SU-DHL-6 (cell line): ENCODE results near the gene SLC8A1.

Experiments used
- H2AFZ ChIP-seq: fragments of 200-600 bp; sonication (generic); 2 replicates; pipeline ENCODE4 v1.6.1; 2014; ENCODE audit warnings: low read depth, mild to moderate bottlenecking, moderate library complexity, mixed read lengths, antibody characterized with exemption, low read length; ENCODE audit not compliant: severe bottlenecking
- H3F3A ChIP-seq: fragments of 200-600 bp; shearing (Covaris generic); 2 replicates; pipeline ENCODE4 v1.6.0; 2016; ENCODE audit warnings: antibody characterized with exemption, mild to moderate bottlenecking; ENCODE audit not compliant: insufficient read depth
- H3K27ac ChIP-seq: fragments of 200-600 bp; sonication (generic); 2 replicates; pipeline ENCODE4 v1.5.1; 2016; ENCODE audit warnings: low read depth, mild to moderate bottlenecking, low read length, moderate library complexity, mixed read lengths
- H3K27me3 ChIP-seq: fragments of 200-600 bp; sonication (generic), shearing (Covaris generic); 2 replicates; pipeline ENCODE4 v1.6.0; 2014; ENCODE audit warnings: mild to moderate bottlenecking, low read length
- H3K36me3 ChIP-seq: fragments of 200-600 bp; sonication (generic); 2 replicates; pipeline ENCODE4 v1.6.1; 2014; ENCODE audit warnings: mild to moderate bottlenecking, low read length, mixed read lengths
- H3K4me2 ChIP-seq: fragments of 300-600, 200-600 bp; shearing (Covaris generic), sonication (generic); 2 replicates; pipeline ENCODE4 v1.6.0; 2014; ENCODE audit warnings: low read length, low read depth, mild to moderate bottlenecking; ENCODE audit not compliant: poor library complexity, severe bottlenecking
- H3K4me3 ChIP-seq: fragments of 200-600 bp; sonication (generic); 2 replicates; pipeline ENCODE4 v1.5.1; 2014; ENCODE audit warnings: antibody characterized with exemption, low read length, mild to moderate bottlenecking, mixed read lengths; ENCODE audit not compliant: insufficient read depth, poor library complexity, severe bottlenecking
- H3K79me2 ChIP-seq: fragments of 200-600 bp; sonication (generic); 2 replicates; pipeline ENCODE4 v1.6.1; 2014; ENCODE audit warnings: mild to moderate bottlenecking, low read length, moderate library complexity; ENCODE audit not compliant: insufficient read depth
- H3K9ac ChIP-seq: fragments of 200-600 bp; sonication (generic); 2 replicates; pipeline ENCODE4 v1.7.0; 2014; ENCODE audit warnings: mild to moderate bottlenecking, low read length
- H3K9me2 ChIP-seq: fragments of 200-600 bp; sonication (generic); replicated peaks from 2 replicates; pipeline ENCODE4 v1.6.1; 2014; ENCODE audit warnings: low read length; ENCODE audit not compliant: insufficient read depth
- H3K9me3 ChIP-seq: fragments of 200-600 bp; sonication (generic); 2 replicates; pipeline ENCODE4 v1.6.1; 2014; ENCODE audit warnings: low read length, mixed read lengths; ENCODE audit not compliant: insufficient read depth
- H4K20me1 ChIP-seq: fragments of 200-600 bp; sonication (generic); 2 replicates; pipeline ENCODE4 v1.6.1; 2014; ENCODE audit warnings: low read depth, mild to moderate bottlenecking, antibody characterized with exemption, low read length, moderate library complexity, mixed read lengths
- CTCF ChIP-seq: fragments of 200-600 bp; sonication (generic); IDR thresholded peaks from one replicate; pipeline ENCODE4 v1.5.1; 2017; ENCODE audit warnings: antibody characterized with exemption, mild to moderate bottlenecking, low read length, moderate library complexity; ENCODE audit not compliant: insufficient read depth, poor library complexity, severe bottlenecking
- EZH2phosphoT487 ChIP-seq: fragments of 200-600 bp; sonication (generic), shearing (Covaris generic); conservative IDR thresholded peaks from 2 replicates; pipeline ENCODE4 v1.6.1; 2018; ENCODE audit warnings: mild to moderate bottlenecking, antibody characterized with exemption, low read length, moderate library complexity, mixed read lengths

The SLC8A1 gene

DNA sequence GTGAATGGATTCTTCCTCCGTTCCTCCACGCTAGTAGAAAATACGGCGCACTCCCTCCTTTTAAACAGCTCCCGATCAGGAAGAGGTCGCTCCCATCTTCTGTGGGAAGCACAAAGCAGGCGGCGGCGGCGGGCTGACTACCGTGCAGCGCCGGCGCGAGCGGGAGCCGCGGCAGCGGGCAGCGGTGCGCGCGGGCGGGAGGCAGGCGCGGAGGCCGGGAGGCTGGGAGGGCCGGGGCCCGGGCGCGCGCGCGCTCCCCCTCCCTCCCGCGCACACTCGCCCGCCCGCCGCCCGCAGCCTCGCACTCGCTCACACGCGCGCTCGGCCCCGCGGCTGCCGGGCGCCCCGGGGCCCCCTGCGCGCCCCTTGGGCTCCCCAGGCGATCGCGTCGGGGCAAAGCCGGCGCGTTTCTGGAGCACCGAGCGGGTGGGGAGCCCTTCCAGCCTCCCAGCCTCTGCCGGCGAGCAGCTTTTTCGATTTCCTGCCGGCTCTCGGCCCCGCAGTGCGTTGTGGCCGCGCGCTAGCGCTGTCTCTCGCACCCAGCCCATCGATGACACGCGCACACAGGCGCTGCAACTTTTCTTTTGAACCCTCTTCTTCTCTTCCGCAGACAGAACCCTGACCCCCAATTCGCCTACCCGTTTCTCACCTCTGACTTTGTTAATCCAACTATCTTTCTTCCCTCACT lies at the start of gene SLC8A1:
TSS of gene SLC8A1 (minus strand) at position 173 of the 688 bp plus-strand sequence.
- H3K79me2 ChIP-seq, result no peaks in the 10 kb centered on the region
- TF ChIP-seq CTCF (no peak), EZH2phosphoT487 (no peak)
- H3K4me3 ChIP-seq, result no peak within 1 kb of the TSS
- no peak within 1 kb of the TSS for H3K27ac ChIP-seq
- no peak within 1 kb of the TSS for H3K9ac ChIP-seq
- H3K27me3 ChIP-seq, result no peaks in the 10 kb centered on the region
- H3K4me2 ChIP-seq, result no peak within 1 kb of the TSS
- H3K9me3 ChIP-seq, result no peaks in the 10 kb centered on the region
- H2AFZ ChIP-seq, result no peak within 1 kb of the TSS
- H4K20me1 ChIP-seq, result no peaks in the 10 kb centered on the region
- H3K36me3 ChIP-seq, result no peaks in the 10 kb centered on the region
- H3F3A ChIP-seq, result no peaks in the 10 kb centered on the region
- H3K9me2 ChIP-seq, result no peaks in the 10 kb centered on the region

DNA sequence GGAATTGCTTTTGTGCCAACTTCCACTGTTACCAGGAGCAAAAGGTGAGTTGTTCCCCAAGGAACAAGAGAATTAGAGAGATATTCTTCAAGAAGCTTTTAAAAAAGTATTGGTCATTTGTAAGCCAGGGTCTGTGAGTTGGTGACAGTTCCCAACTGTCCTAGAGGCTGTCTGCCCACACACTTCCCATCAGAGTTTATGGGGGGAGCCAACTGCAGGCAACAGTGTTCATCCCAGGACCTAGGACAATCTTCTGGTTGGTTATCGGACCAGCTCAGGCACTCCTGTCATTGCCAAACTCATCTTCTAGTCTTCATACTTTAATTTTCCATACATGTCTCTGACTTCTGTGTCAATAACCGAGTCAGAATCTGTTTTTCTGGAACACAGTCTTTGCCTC lies 47.5 kb upstream of the SLC8A1 start:
- Histone ChIP-seq H3K9ac (no peak overlapping the region), H3K4me2 (no peak overlapping the region), H3K9me2 (no peaks in the 10 kb centered on the region), H3K36me3 (no peaks in the 10 kb centered on the region), H3K79me2 (no peaks in the 10 kb centered on the region), H3F3A (no peaks in the 10 kb centered on the region), H3K4me3 (no peak overlapping the region), H2AFZ (no peak overlapping the region), H3K27me3 (no peaks in the 10 kb centered on the region), H3K27ac (no peak overlapping the region), H4K20me1 (no peaks in the 10 kb centered on the region), H3K9me3 (no peaks in the 10 kb centered on the region)
- TF ChIP-seq EZH2phosphoT487, result no peak
- no peak for TF ChIP-seq CTCF

- H3K9ac ChIP-seq, result no peak overlapping the region
- TF ChIP-seq EZH2phosphoT487 (no peak), CTCF (no peak)
- no peaks in the 10 kb centered on the region for H3K9me2 ChIP-seq
- H2AFZ ChIP-seq, result no peak overlapping the region
- H3K9me3 ChIP-seq, result no peaks in the 10 kb centered on the region
- H3K79me2 ChIP-seq, result no peaks in the 10 kb centered on the region
- no peaks in the 10 kb centered on the region for H3K36me3 ChIP-seq
- H4K20me1 ChIP-seq, result no peaks in the 10 kb centered on the region
- H3K4me3 ChIP-seq, result no peak overlapping the region
- no peak overlapping the region for H3K27ac ChIP-seq
- no peaks in the 10 kb centered on the region for H3F3A ChIP-seq
- no peak overlapping the region for H3K4me2 ChIP-seq
- H3K27me3 ChIP-seq, result no peaks in the 10 kb centered on the region
These were observed 45.5 kb upstream of the SLC8A1 start for GRCh38 chr2:40497251-40497859.
